ENCODE data around the gene OR2S2. TPM values are rescaled to one million over a fixed set of nuclear protein-coding genes. Genes with fewer than 3 reads are reported as not detected.

OR2S2 gene
- total RNA-seq, 1 experiment from 2014 or later = not detected

DNA sequence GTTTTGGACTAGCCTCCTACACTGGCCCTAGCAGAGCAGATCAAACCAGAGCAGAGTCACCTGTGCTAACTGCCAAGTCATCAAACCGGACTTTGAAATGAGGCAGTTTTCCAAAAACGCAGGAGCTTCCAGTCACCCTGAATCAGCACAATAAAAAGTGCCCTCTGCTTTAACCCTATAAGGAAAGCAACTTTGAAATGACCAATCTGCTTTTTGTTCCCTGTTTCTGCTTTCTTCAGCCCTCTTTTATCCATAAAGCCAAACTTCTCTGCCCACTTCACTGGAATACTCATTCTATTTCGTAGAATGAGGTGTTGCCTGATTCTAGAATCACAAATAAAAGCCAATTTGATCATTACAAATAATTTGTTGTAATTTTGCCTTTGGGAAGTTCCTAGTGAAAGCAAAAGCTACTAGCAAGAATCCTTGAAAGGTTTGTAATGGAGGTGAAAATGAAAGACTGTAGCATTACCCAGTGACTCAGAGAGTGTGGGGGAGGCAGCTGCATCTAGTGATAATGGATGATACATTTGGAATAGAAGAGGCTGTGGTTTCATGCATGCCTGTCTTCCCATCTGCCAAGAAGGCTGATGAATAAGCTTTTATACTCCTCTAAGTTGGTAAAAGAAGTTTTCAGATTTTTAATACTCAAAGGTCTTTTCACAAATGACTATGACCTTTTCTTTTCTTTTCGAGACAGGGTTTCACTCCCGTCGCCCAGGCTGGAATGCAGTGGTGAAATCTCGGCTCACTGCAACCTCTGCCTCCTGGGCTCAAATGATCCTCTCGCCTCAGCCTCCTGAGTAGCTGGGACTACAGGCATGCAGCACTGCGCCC lies 33.8 kb downstream of the OR2S2 start:
- no peaks in the 10 kb centered on the region for H3K79me2 ChIP-seq (ENCODE audit: low read length)
- H3K9me3 ChIP-seq (ENCODE audit: low read length) = no peaks in the 10 kb centered on the region
- H3K4me3 ChIP-seq (ENCODE audit: low read length) = no peak overlapping the region
- H3K27me3 ChIP-seq (ENCODE audit: low read length) = no peaks in the 10 kb centered on the region
- DNase-seq = no peak
- H3K4me2 ChIP-seq (ENCODE audit: low read depth, low read length, poor library complexity, severe bottlenecking) = no peak overlapping the region
- no peak overlapping the region for H3K9ac ChIP-seq (ENCODE audit: low read length)
- H4K20me1 ChIP-seq (ENCODE audit: insufficient read depth, low read depth, low read length) = no peaks in the 10 kb centered on the region
- H3K36me3 ChIP-seq (ENCODE audit: insufficient read depth, low read length) = no peaks in the 10 kb centered on the region
- H2AFZ ChIP-seq (ENCODE audit: low read length) = no peak overlapping the region
- H3K27ac ChIP-seq (ENCODE audit: low read length) = no peak overlapping the region
- no peaks in the 10 kb centered on the region for H3K9me2 ChIP-seq (replicated peaks; ENCODE audit: insufficient read depth, low read length)
- no peaks in the 10 kb centered on the region for H3K4me1 ChIP-seq (ENCODE audit: low read length)

DNA sequence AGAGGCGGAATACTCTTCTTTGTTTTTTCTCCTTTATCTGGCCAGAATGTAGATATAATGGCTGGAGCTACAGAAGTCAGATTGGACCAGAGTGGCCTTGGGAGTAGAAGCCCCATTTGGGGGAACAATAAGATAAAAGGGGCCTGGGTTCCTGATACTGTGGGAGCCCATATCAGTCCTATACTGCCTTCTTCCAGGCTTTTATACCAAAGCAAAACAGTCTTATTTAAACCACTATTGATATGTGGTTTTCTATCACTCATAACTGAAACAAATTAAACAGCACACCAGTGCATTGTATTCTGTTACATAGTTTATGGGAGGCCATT lies 34.4 kb downstream of the OR2S2 start:
- Histone ChIP-seq H3K27ac (ENCODE audit: low read length) (no peak overlapping the region), H3K4me1 (ENCODE audit: low read length) (no peaks in the 10 kb centered on the region), H3K4me2 (ENCODE audit: low read depth, low read length, poor library complexity, severe bottlenecking) (no peak overlapping the region), H2AFZ (ENCODE audit: low read length) (no peak overlapping the region), H3K4me3 (ENCODE audit: low read length) (no peak overlapping the region), H4K20me1 (ENCODE audit: insufficient read depth, low read depth, low read length) (no peaks in the 10 kb centered on the region), H3K9me2 (replicated peaks; ENCODE audit: insufficient read depth, low read length) (no peaks in the 10 kb centered on the region), H3K9ac (ENCODE audit: low read length) (no peak overlapping the region), H3K79me2 (ENCODE audit: low read length) (no peaks in the 10 kb centered on the region), H3K9me3 (ENCODE audit: low read length) (no peaks in the 10 kb centered on the region), H3K36me3 (ENCODE audit: insufficient read depth, low read length) (no peaks in the 10 kb centered on the region), H3K27me3 (ENCODE audit: low read length) (no peaks in the 10 kb centered on the region)
- DNase-seq = no peak

DNA sequence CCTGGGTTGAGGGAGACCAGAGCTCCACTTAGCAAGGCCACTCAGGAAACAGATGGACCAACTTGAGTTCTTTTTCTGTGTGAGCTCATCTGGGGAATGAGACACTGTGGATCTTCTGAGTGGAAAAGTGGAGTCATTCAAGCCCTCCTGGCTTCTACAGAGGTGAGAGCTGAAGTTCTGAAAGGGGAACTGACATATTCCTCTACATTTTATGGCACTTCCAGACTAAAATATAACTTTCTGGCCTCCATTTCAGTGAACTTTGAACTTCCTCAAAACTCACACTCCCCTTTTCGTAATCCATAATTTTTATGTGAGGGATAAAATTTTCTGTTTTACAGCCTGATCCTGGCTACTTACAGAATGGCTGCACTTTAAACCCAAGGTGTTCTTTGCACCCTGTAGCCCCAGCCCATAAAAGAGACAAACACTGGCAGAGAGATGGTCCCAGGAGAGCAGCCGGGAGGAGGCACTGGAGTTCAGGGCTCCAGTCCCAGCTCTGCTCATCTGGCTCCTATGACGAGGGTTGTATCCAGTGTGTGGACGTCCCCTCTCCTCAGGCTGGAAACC lies 37.8 kb downstream of the OR2S2 start:
- Histone ChIP-seq H3K9me2 (replicated peaks; ENCODE audit: insufficient read depth, low read length) (no peaks in the 10 kb centered on the region), H3K36me3 (ENCODE audit: insufficient read depth, low read length) (no peaks in the 10 kb centered on the region), H3K79me2 (ENCODE audit: low read length) (no peaks in the 10 kb centered on the region), H3K4me1 (ENCODE audit: low read length) (no peaks in the 10 kb centered on the region), H3K27ac (ENCODE audit: low read length) (no peak overlapping the region), H2AFZ (ENCODE audit: low read length) (no peak overlapping the region), H3K27me3 (ENCODE audit: low read length) (no peaks in the 10 kb centered on the region), H3K4me3 (ENCODE audit: low read length) (no peak overlapping the region), H3K9me3 (ENCODE audit: low read length) (no peaks in the 10 kb centered on the region), H3K9ac (ENCODE audit: low read length) (no peak overlapping the region), H3K4me2 (ENCODE audit: low read depth, low read length, poor library complexity, severe bottlenecking) (no peak overlapping the region), H4K20me1 (ENCODE audit: insufficient read depth, low read depth, low read length) (no peaks in the 10 kb centered on the region)
- no peak for DNase-seq

DNA sequence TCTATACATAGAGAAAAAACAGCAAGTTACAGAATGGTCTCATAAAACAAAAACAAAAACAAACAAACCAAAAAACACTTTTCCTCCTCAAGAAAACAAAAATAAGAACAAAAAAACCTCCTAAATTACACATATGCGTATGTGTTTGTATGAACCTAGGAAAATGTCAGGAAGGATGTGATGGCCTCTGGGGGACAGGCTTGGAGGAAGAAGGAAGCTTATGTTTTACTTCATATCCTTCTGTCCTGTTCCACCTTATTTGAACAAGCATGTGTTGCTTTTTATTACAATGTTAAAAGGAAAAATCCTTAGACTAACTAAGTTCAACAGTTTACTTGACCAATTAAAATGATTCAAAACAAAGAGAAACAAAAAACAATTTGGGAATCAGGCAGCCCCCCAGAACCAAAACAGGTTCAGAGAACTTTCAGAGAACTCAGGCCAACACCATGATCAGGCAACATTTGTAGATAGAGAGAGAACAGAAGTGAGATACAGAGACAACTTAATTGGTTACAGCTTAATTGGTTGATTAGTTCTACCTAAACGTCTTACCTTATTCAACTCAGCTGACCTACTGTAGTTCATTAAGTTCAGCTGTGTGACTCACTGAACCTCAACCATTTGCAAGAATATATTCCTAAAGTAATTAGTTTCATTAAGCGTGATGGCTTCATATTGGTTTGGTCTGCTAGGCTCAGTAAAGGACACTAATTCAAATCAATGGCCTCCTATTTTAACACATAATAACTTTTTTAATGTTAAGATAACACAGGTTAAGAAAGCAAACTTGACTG lies 38.5 kb downstream of the OR2S2 start:
- Histone ChIP-seq H3K4me2 (ENCODE audit: low read depth, low read length, poor library complexity, severe bottlenecking) (no peak overlapping the region), H2AFZ (ENCODE audit: low read length) (no peak overlapping the region)

DNA sequence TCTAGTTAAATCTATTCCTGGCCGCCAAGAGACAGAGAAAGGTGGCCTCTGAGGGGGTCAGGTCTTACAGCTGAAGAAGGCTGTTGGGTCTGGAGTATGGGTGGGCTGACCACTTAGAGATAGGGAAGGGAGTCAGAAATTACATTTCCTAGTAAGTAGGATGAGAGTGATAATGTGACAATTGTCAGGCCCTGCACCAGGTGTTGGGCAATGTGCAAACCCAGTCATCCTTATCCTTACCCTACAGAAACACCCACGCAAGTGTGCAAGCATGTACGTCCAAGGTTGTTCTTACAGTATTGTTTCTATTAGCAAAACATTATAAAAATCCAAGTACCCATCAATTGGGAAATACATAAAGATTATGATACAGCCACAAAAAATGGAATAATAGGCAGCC lies 39.2 kb downstream of the OR2S2 start:
- Histone ChIP-seq H3K27ac (ENCODE audit: low read length) (no peak overlapping the region), H3K9me2 (replicated peaks; ENCODE audit: insufficient read depth, low read length) (no peaks in the 10 kb centered on the region), H4K20me1 (ENCODE audit: insufficient read depth, low read depth, low read length) (no peaks in the 10 kb centered on the region), H3K27me3 (ENCODE audit: low read length) (no peaks in the 10 kb centered on the region), H2AFZ (ENCODE audit: low read length) (no peak overlapping the region), H3K36me3 (ENCODE audit: insufficient read depth, low read length) (no peaks in the 10 kb centered on the region), H3K4me2 (ENCODE audit: low read depth, low read length, poor library complexity, severe bottlenecking) (no peak overlapping the region), H3K4me3 (ENCODE audit: low read length) (no peak overlapping the region), H3K9me3 (ENCODE audit: low read length) (no peaks in the 10 kb centered on the region), H3K9ac (ENCODE audit: low read length) (no peak overlapping the region), H3K4me1 (ENCODE audit: low read length) (no peaks in the 10 kb centered on the region), H3K79me2 (ENCODE audit: low read length) (no peaks in the 10 kb centered on the region)
- no peak for DNase-seq

More for the DNA sequence above, 38.5 kb downstream of the OR2S2 start:
- no peak overlapping the region for H3K4me3 ChIP-seq (ENCODE audit: low read length)
- H3K9me2 ChIP-seq (replicated peaks; ENCODE audit: insufficient read depth, low read length) = no peaks in the 10 kb centered on the region
- no peaks in the 10 kb centered on the region for H3K27me3 ChIP-seq (ENCODE audit: low read length)
- H3K27ac ChIP-seq (ENCODE audit: low read length) = no peak overlapping the region
- no peak for DNase-seq
- H3K4me1 ChIP-seq (ENCODE audit: low read length) = no peaks in the 10 kb centered on the region
- H3K36me3 ChIP-seq (ENCODE audit: insufficient read depth, low read length) = no peaks in the 10 kb centered on the region
- H4K20me1 ChIP-seq (ENCODE audit: insufficient read depth, low read depth, low read length) = no peaks in the 10 kb centered on the region
- no peaks in the 10 kb centered on the region for H3K79me2 ChIP-seq (ENCODE audit: low read length)
- no peaks in the 10 kb centered on the region for H3K9me3 ChIP-seq (ENCODE audit: low read length)
- no peak overlapping the region for H3K9ac ChIP-seq (ENCODE audit: low read length)

DNA sequence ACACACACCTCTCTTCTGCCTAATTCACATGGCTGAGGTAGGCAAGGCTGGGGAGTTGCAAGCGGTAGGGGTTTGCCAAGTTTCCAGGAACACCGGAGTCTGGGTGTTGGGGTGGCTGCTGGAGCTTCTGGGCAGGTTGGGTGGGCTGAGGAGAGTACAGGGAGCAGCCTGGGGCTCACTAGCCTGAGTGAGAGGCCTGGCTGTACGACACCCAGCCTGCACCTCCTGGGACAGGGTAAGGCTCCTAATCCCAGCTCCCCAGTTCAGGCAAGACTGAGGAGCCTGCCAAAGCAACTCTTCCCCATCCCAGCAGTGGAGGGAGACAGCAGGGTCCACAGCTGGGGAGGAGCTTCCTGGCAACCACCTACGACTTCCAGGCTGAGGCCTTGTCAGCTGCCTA lies 40.7 kb downstream of the OR2S2 start:
- no peak overlapping the region for H3K4me2 ChIP-seq (ENCODE audit: low read depth, low read length, poor library complexity, severe bottlenecking)
- no peaks in the 10 kb centered on the region for H3K9me3 ChIP-seq (ENCODE audit: low read length)
- no peak overlapping the region for H3K9ac ChIP-seq (ENCODE audit: low read length)
- H4K20me1 ChIP-seq (ENCODE audit: insufficient read depth, low read depth, low read length) = no peaks in the 10 kb centered on the region
- no peak overlapping the region for H2AFZ ChIP-seq (ENCODE audit: low read length)
- H3K4me1 ChIP-seq (ENCODE audit: low read length) = no peaks in the 10 kb centered on the region
- H3K36me3 ChIP-seq (ENCODE audit: insufficient read depth, low read length) = no peaks in the 10 kb centered on the region
- H3K4me3 ChIP-seq (ENCODE audit: low read length) = no peak overlapping the region
- H3K9me2 ChIP-seq (replicated peaks; ENCODE audit: insufficient read depth, low read length) = no peaks in the 10 kb centered on the region
- H3K27me3 ChIP-seq (ENCODE audit: low read length) = no peaks in the 10 kb centered on the region
- no peak overlapping the region for H3K27ac ChIP-seq (ENCODE audit: low read length)
- no peaks in the 10 kb centered on the region for H3K79me2 ChIP-seq (ENCODE audit: low read length)
- no peak for DNase-seq

DNA sequence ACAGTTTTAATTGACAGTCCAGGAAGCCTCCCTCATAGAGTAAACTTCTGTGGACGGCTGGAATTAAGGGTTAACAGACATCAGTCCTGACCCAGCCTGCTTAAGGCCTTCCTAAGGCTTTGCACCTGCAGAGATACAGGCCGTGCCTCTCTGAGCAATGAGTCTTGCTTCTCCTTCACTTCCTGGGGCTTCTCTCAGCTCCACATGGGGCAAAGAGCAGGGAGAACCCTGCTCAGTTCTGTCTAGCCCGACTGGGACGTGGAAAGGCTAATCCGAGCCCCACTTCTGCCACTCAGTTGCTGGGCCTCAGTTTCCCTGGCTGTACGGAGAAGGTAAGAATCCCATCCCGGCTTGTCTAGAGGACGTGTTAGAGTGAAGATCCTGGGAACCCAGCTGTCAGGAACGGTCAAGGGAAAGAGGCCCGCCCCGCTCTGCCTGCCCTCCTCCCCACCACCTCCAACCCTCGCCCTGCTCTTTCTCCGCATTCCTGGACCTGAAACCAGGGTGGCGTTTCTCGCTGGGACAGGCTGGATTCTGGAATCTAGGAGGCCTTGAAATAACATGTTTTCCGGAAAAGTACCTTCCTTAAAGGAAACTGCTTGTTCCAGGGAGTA lies 42.2 kb downstream of the OR2S2 start:
- no peaks in the 10 kb centered on the region for H3K9me2 ChIP-seq (replicated peaks; ENCODE audit: insufficient read depth, low read length)
- H3K9ac ChIP-seq (ENCODE audit: low read length) = no peak overlapping the region
- no peak overlapping the region for H3K27ac ChIP-seq (ENCODE audit: low read length)
- H3K4me1 ChIP-seq (ENCODE audit: low read length) = no peaks in the 10 kb centered on the region
- no peak overlapping the region for H3K4me3 ChIP-seq (ENCODE audit: low read length)
- no peak overlapping the region for H3K4me2 ChIP-seq (ENCODE audit: low read depth, low read length, poor library complexity, severe bottlenecking)
- no peak for DNase-seq
- H3K9me3 ChIP-seq (ENCODE audit: low read length) = no peaks in the 10 kb centered on the region
- no peaks in the 10 kb centered on the region for H3K79me2 ChIP-seq (ENCODE audit: low read length)
- H3K36me3 ChIP-seq (ENCODE audit: insufficient read depth, low read length) = no peaks in the 10 kb centered on the region
- no peaks in the 10 kb centered on the region for H3K27me3 ChIP-seq (ENCODE audit: low read length)
- no peaks in the 10 kb centered on the region for H4K20me1 ChIP-seq (ENCODE audit: insufficient read depth, low read depth, low read length)
- H2AFZ ChIP-seq (ENCODE audit: low read length) = no peak overlapping the region

DNA sequence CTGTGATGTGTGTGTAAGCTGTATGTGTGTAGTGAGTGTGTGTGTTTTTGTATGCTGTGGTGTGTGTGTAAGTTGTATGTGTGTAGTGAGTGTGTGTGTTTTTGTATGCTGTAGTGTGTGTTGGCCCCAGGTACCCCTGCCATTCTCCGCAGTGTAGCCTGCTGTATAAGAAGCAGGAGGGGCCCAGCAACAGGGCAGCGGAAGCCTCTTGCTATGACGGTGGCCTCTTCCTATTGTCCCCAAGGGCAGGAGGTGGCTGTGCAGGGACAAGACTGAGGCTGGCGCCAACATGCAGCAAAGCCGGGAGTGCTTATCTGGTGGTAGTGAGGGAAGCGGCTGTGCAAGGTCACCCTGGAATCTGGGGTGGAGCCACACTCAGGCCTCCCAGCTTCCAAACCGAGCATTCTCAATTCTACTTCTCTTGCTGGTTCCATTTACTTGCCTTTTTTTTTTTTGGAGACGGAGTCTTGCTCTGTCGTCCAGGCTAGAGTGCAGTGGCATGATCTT lies 43.6 kb downstream of the OR2S2 start:
- H3K4me3 ChIP-seq (ENCODE audit: low read length) = no peak overlapping the region
- H4K20me1 ChIP-seq (ENCODE audit: insufficient read depth, low read depth, low read length) = no peaks in the 10 kb centered on the region
- H3K4me1 ChIP-seq (ENCODE audit: low read length) = no peaks in the 10 kb centered on the region
- no peak overlapping the region for H3K27ac ChIP-seq (ENCODE audit: low read length)
- no peak for DNase-seq
- no peaks in the 10 kb centered on the region for H3K36me3 ChIP-seq (ENCODE audit: insufficient read depth, low read length)
- H3K27me3 ChIP-seq (ENCODE audit: low read length) = no peaks in the 10 kb centered on the region
- H2AFZ ChIP-seq (ENCODE audit: low read length) = no peak overlapping the region
- no peak overlapping the region for H3K9ac ChIP-seq (ENCODE audit: low read length)
- H3K4me2 ChIP-seq (ENCODE audit: low read depth, low read length, poor library complexity, severe bottlenecking) = no peak overlapping the region
- H3K79me2 ChIP-seq (ENCODE audit: low read length) = no peaks in the 10 kb centered on the region
- H3K9me3 ChIP-seq (ENCODE audit: low read length) = no peaks in the 10 kb centered on the region
- H3K9me2 ChIP-seq (replicated peaks; ENCODE audit: insufficient read depth, low read length) = no peaks in the 10 kb centered on the region

Measured in Karpas-422 (cell line).